Measurements from ENCODE around the gene TMEM140. TPM values are rescaled to one million over a fixed set of nuclear protein-coding genes. Genes with fewer than 3 reads are reported as not detected.
"Not testable (repeated sequence)": the region's sequence is repeated elsewhere in the genome, so short reads cannot be mapped to it uniquely, and the experiment has no call there.

TMEM140 gene
- total RNA-seq, 2 donors from 2014 or later: 10.2 to 17.4 TPM

- Mint-ChIP-seq H3K4me1 (ENCODE audit: low read depth in 2 of 2) (peaks cover 15 to 20% of the 10 kb centered on the region in 2 donors), H3K27ac (peak overlapping the region; percentile 71 to 86), H3K4me3 (peak overlapping the region; percentile 92)
- H3K36me3 Mint-ChIP-seq; ATAC-seq; H3K27me3 Mint-ChIP-seq; H3K9me3 Mint-ChIP-seq; DNase-seq (ENCODE audit: low spot score): not testable (repeated sequence)
Observed at GRCh38 chr7:135211946-135212685, 64.2 kb downstream of the TMEM140 start.

- H3K27ac Mint-ChIP-seq: no peak overlapping the region
- no peak for ATAC-seq
- peak overlapping the region; percentile 19 for H3K4me3 Mint-ChIP-seq
- no peaks in the 10 kb centered on the region for H3K36me3 Mint-ChIP-seq
- peaks cover 8 to 9% of the 10 kb centered on the region in 2 donors for H3K4me1 Mint-ChIP-seq (ENCODE audit: low read depth in 2 of 2)
- no peak for DNase-seq (ENCODE audit: low spot score)
- H3K27me3 Mint-ChIP-seq: peaks cover 4 to 8% of the 10 kb centered on the region in 2 donors
- no peaks in the 10 kb centered on the region for H3K9me3 Mint-ChIP-seq
Observed at GRCh38 chr7:135213831-135214230, 66.0 kb downstream of the TMEM140 start.

GRCh38 chr7:135215180-135215579, 67.3 kb downstream of the TMEM140 start:
- no peak overlapping the region for H3K27ac Mint-ChIP-seq
- peaks cover 5 to 8% of the 10 kb centered on the region in 2 donors for H3K27me3 Mint-ChIP-seq
- H3K4me3 Mint-ChIP-seq: no peak overlapping the region
- no peaks in the 10 kb centered on the region for H3K9me3 Mint-ChIP-seq
- peaks cover 6% of the 10 kb centered on the region in 2 donors for H3K4me1 Mint-ChIP-seq (ENCODE audit: low read depth in 2 of 2)
- H3K36me3 Mint-ChIP-seq: no peaks in the 10 kb centered on the region
- DNase-seq (ENCODE audit: low spot score) (no peak), ATAC-seq (no peak)

- Mint-ChIP-seq H3K4me3 (no peak overlapping the region), H3K4me1 (ENCODE audit: low read depth in 2 of 2) (peaks cover 2% of the 10 kb centered on the region in 2 donors), H3K9me3 (no peaks in the 10 kb centered on the region), H3K36me3 (no peaks in the 10 kb centered on the region), H3K27me3 (peaks cover 8 to 10% of the 10 kb centered on the region in 2 donors), H3K27ac (no peak overlapping the region)
- DNase-seq (ENCODE audit: low spot score) (no peak), ATAC-seq (no peak)
Observed at GRCh38 chr7:135215698-135216097, 67.8 kb downstream of the TMEM140 start.

Other genes starting within 250 kb of the TMEM140 start
- gene AGBL3, start 161.6 kb upstream of the TMEM140 start, total RNA-seq: 1 to 10 TPM; 2.2 to 2.8 TPM
- 10 to 100 TPM; 47.2 to 68.5 TPM for gene CYREN, start 22.6 kb downstream of the TMEM140 start, total RNA-seq
- 10 to 100 TPM; 11.9 to 22.8 TPM for gene WDR91, start 63.5 kb downstream of the TMEM140 start, total RNA-seq
- gene STRA8, start 85.8 kb downstream of the TMEM140 start, total RNA-seq: not detected

Measured in natural killer cell treated with Interleukin-12 subunit alpha and Interleukin-12 subunit beta and Interleukin-15 and Interleukin-18, amount 100 ng/mL, for 72 hours (primary cell).